Measurements from ENCODE around the gene DMD.

The DMD gene

GRCh38 chrX:31350808-31351074, 1860.6 kb downstream of the DMD start:
- no peak for DNase-seq (ENCODE audit: low read depth)
- TF ChIP-seq CTCF (IDR thresholded peaks at IDR 0.05; ENCODE audit: low read depth, low read length, missing control alignments), result no peak
- H3K4me3 ChIP-seq (ENCODE audit: low read depth, low read length), result no peak overlapping the region

GRCh38 chrX:31349515-31349914, 1861.8 kb downstream of the DMD start:
- no peak overlapping the region for H3K4me3 ChIP-seq (ENCODE audit: low read depth, low read length)
- DNase-seq (ENCODE audit: low read depth), result no peak
- TF ChIP-seq CTCF (IDR thresholded peaks at IDR 0.05; ENCODE audit: low read depth, low read length, missing control alignments), result no peak

- TF ChIP-seq CTCF (IDR thresholded peaks at IDR 0.05; ENCODE audit: low read depth, low read length, missing control alignments), result no peak
- H3K4me3 ChIP-seq (ENCODE audit: low read depth, low read length), result no peak overlapping the region
- no peak for DNase-seq (ENCODE audit: low read depth)
Observed at GRCh38 chrX:31340587-31340986, 1870.8 kb downstream of the DMD start.

GRCh38 chrX:31338991-31339350, 1872.4 kb downstream of the DMD start:
- no peak for TF ChIP-seq CTCF (IDR thresholded peaks at IDR 0.05; ENCODE audit: low read depth, low read length, missing control alignments)
- no peak for DNase-seq (ENCODE audit: low read depth)
- H3K4me3 ChIP-seq (ENCODE audit: low read depth, low read length), result no peak overlapping the region

- no peak for TF ChIP-seq CTCF (IDR thresholded peaks at IDR 0.05; ENCODE audit: low read depth, low read length, missing control alignments)
- no peak for DNase-seq (ENCODE audit: low read depth)
- H3K4me3 ChIP-seq (ENCODE audit: low read depth, low read length), result no peak overlapping the region
Observed at GRCh38 chrX:31337332-31337731, 1874.0 kb downstream of the DMD start.

- H3K4me3 ChIP-seq (ENCODE audit: low read depth, low read length), result no peak overlapping the region
- no peak for DNase-seq (ENCODE audit: low read depth)
- no peak for TF ChIP-seq CTCF (IDR thresholded peaks at IDR 0.05; ENCODE audit: low read depth, low read length, missing control alignments)
Observed at GRCh38 chrX:31336419-31336818, 1874.9 kb downstream of the DMD start.

- DNase-seq (ENCODE audit: low read depth), result no peak
- TF ChIP-seq CTCF (IDR thresholded peaks at IDR 0.05; ENCODE audit: low read depth, low read length, missing control alignments), result no peak
- H3K4me3 ChIP-seq (ENCODE audit: low read depth, low read length), result no peak overlapping the region
Observed at GRCh38 chrX:31334997-31335396, 1876.4 kb downstream of the DMD start.

All from GM12864 (cell line).